A549 (cell line): ENCODE data around the gene COCH.

ENCODE experiments used
- BHLHE40 ChIP-seq: IDR thresholded peaks from 2 replicates; pipeline ENCODE4 v1.6.1; 2012; ENCODE audit warnings: low read depth, low read length, inconsistent platforms
- CHD2 ChIP-seq: fragments of 150-350 bp; IDR thresholded peaks from 2 replicates; pipeline ENCODE4 v1.6.1; 2014; ENCODE audit warnings: low read length; ENCODE audit not compliant: partially characterized antibody
- CTCF ChIP-seq: fragments of >200 bp; sonication (Bioruptor Twin); formaldehyde crosslinking; IDR thresholded peaks from 3 replicates; pipeline ENCODE4 v1.5.1; 2016
- EHMT2 ChIP-seq: fragments of 200-600 bp; sonication (generic); IDR thresholded peaks from 2 replicates; pipeline ENCODE4 v1.6.1; 2016; ENCODE audit warnings: antibody characterized with exemption, low read depth, mild to moderate bottlenecking, moderate library complexity
- EP300 ChIP-seq, 2 experiments: fragments of >200 bp; sonication (Bioruptor Twin); formaldehyde crosslinking; IDR thresholded peaks; 2 replicates in 1 of 2; 3 replicates in 1 of 2; pipeline ENCODE4 v1.6.1; 2016 to 2017
- JUNB ChIP-seq: fragments of >200 bp; sonication (Bioruptor Twin); formaldehyde crosslinking; IDR thresholded peaks from 2 replicates; pipeline ENCODE4 v1.6.1; 2016
- MAFK ChIP-seq: fragments of 450-650 bp; IDR thresholded peaks from 2 replicates; pipeline ENCODE4 v1.6.1; 2014; ENCODE audit not compliant: partially characterized antibody
- MAX ChIP-seq: IDR thresholded peaks from 2 replicates; pipeline ENCODE4 v1.6.1; 2012
- RAD21 ChIP-seq, 2 experiments: fragments of >200 bp in 1 of 2; sonication (Bioruptor Twin) in 1 of 2; formaldehyde crosslinking in 1 of 2; IDR thresholded peaks in 1 of 2; conservative IDR thresholded peaks in 1 of 2; 2 replicates in 1 of 2; 3 replicates in 1 of 2; pipeline ENCODE4 v1.6.1; 2012 to 2018; ENCODE audit warnings: inconsistent platforms in 1 of 2
- SREBF2 ChIP-seq: fragments of 450-650 bp; IDR thresholded peaks from 2 replicates; pipeline ENCODE4 v1.6.1; 2014; ENCODE audit warnings: mild to moderate bottlenecking, moderate library complexity
- ZNF302 ChIP-seq: fragments of 250-450 bp; sonication (Bioruptor Pico); IDR thresholded peaks from 2 replicates; pipeline ENCODE4 v1.9.0; 2021; ENCODE audit warnings: inconsistent platforms, mild to moderate bottlenecking, moderate library complexity
- TF ChIP-seq, protein P1 (sequence below): fragments of 250-450 bp; sonication (Bioruptor Pico); IDR thresholded peaks from 2 replicates; pipeline ENCODE4 v1.5.0; 2020; ENCODE audit warnings: low read depth, mild to moderate bottlenecking, moderate library complexity

- no peak for TF ChIP-seq ZNF302 (CRISPR knock-in tag)
- TF ChIP-seq RAD21 (conservative IDR thresholded peaks at IDR 0.05 in 1 of 2, IDR thresholded peaks at IDR 0.05 in 1 of 2): no peak
- no peak for TF ChIP-seq CTCF
- TF ChIP-seq BHLHE40: no peak
- TF ChIP-seq CHD2: no peak
- no peak for TF ChIP-seq EP300 (IDR thresholded peaks at IDR 0.05)
- no peak for TF ChIP-seq EHMT2
- TF ChIP-seq, protein P1, sequence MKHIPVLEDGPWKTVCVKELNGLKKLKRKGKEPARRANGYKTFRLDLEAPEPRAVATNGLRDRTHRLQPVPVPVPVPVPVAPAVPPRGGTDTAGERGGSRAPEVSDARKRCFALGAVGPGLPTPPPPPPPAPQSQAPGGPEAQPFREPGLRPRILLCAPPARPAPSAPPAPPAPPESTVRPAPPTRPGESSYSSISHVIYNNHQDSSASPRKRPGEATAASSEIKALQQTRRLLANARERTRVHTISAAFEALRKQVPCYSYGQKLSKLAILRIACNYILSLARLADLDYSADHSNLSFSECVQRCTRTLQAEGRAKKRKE (CRISPR knock-in tag): no peak
- no peak for TF ChIP-seq JUNB
- no peak for TF ChIP-seq MAX
- TF ChIP-seq SREBF2: no peak
- TF ChIP-seq MAFK: no peak
Observed at GRCh38 chr14:30896435-30896834, 22.1 kb downstream of the COCH start.
